C4-2B (cell line): ENCODE measurements around the gene C11orf68.
A peak's percentile ranks its signal among the peaks of the same experiment; 100 is the strongest.

Experiments used
- H3K27ac ChIP-seq: fragments of 450-650 bp; 2 replicates; pipeline ENCODE4 v1.5.1; 2017
- CTCF ChIP-seq: fragments of 450-650 bp; conservative IDR thresholded peaks from 2 replicates; pipeline ENCODE4 v1.5.1; 2017; ENCODE audit warnings: mild to moderate bottlenecking
- ZFX ChIP-seq: fragments of 450-650 bp; IDR thresholded peaks from 2 replicates; pipeline ENCODE4 v1.6.1; 2017

The C11orf68 gene

GRCh38 chr11:65886826-65887722 lies 31.8 kb downstream of the C11orf68 start:
- no peak for TF ChIP-seq CTCF
- TF ChIP-seq ZFX: no peak
- peak overlapping the region; percentile 68 for H3K27ac ChIP-seq

DNA sequence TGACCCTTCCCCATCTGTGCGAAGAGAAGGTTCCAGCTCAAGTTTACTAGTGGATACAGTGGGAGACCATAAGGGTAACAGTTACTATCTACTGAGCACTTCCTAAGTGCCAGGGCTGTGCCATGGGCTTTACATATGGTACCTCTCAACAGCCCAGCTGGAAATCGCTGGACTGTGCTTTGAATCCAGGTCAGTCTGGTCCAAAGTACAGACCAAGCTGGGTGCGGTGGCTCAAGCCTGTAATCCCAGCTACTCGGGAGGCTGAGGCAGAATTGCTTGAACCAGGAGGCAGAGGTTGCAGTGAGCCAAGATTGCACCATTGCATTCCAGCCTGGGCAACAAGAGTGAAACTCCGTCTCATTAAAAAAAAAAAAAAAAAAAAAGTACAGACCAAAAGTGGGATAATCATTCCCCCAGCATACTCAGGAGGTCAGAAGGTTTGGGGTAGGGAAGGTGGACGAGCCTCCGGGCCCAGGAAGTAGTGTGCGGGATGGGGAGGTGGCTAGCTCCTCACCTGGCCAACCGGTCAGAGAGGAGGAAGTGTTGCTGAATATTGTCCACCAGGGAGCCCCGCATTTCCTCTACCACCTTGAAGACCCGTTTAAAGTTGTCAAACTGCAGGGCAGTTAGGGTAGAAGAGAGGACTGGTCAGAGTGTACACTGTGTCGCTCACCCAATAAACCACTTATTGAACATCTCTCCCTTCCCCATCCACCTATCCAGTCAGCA lies 32.9 kb downstream of the C11orf68 start:
- H3K27ac ChIP-seq: no peak overlapping the region
- TF ChIP-seq ZFX: no peak
- TF ChIP-seq CTCF: no peak

GRCh38 chr11:65885231-65885630 lies 33.6 kb downstream of the C11orf68 start:
- H3K27ac ChIP-seq: no peak overlapping the region
- TF ChIP-seq ZFX (no peak), CTCF (no peak)

GRCh38 chr11:65884716-65885092 lies 34.2 kb downstream of the C11orf68 start:
- H3K27ac ChIP-seq: no peak overlapping the region
- TF ChIP-seq ZFX (no peak), CTCF (peak; percentile 99)

- H3K27ac ChIP-seq: no peak overlapping the region
- TF ChIP-seq ZFX: no peak
Observed at GRCh38 chr11:65883786-65884715, 34.8 kb downstream of the C11orf68 start.

- no peak overlapping the region for H3K27ac ChIP-seq
- TF ChIP-seq CTCF (no peak), ZFX (no peak)
Observed at GRCh38 chr11:65883058-65883761, 35.7 kb downstream of the C11orf68 start.
